Stromal cell of bone marrow (primary cell): Measurements from ENCODE around the gene MMEL1.
"Not testable (repeated sequence)": the region's sequence is repeated elsewhere in the genome, so short reads cannot be mapped to it uniquely, and the experiment has no call there.

Experiments
- DNase-seq: peaks from one replicate; pipeline ENCODE4 v3.0.0-alpha.2; 2012; ENCODE audit warnings: low read depth

The MMEL1 gene

GRCh38 chr1:2573250-2573920, 59.4 kb downstream of the MMEL1 start:
- DNase-seq = no peak

GRCh38 chr1:2571348-2571747, 61.5 kb downstream of the MMEL1 start:
- DNase-seq = no peak

- no peak for DNase-seq
Measured at GRCh38 chr1:2570332-2570731, 62.5 kb downstream of the MMEL1 start.

- not testable (repeated sequence) for DNase-seq
Measured at GRCh38 chr1:2569703-2570102, 63.1 kb downstream of the MMEL1 start.

- DNase-seq = no peak
Measured at GRCh38 chr1:2569060-2569459, 63.8 kb downstream of the MMEL1 start.

- DNase-seq = not testable (repeated sequence)
Measured at GRCh38 chr1:2568187-2568816, 64.5 kb downstream of the MMEL1 start.

- DNase-seq = no peak
Measured at GRCh38 chr1:2567083-2567679, 65.6 kb downstream of the MMEL1 start.

GRCh38 chr1:2566101-2567045, 66.4 kb downstream of the MMEL1 start:
- DNase-seq = no peak

- DNase-seq = no peak
Measured at GRCh38 chr1:2564815-2565374, 67.9 kb downstream of the MMEL1 start.

- no peak for DNase-seq
Measured at GRCh38 chr1:2564006-2564814, 68.6 kb downstream of the MMEL1 start.

- DNase-seq = no peak
Measured at GRCh38 chr1:2563205-2563604, 69.6 kb downstream of the MMEL1 start.

- no peak for DNase-seq
Measured at GRCh38 chr1:2561898-2562895, 70.6 kb downstream of the MMEL1 start.

GRCh38 chr1:2561446-2561845, 71.4 kb downstream of the MMEL1 start:
- DNase-seq = no peak

GRCh38 chr1:2560299-2561073, 72.3 kb downstream of the MMEL1 start:
- DNase-seq = no peak

GRCh38 chr1:2559509-2560298, 73.1 kb downstream of the MMEL1 start:
- no peak for DNase-seq

- DNase-seq = no peak
Measured at GRCh38 chr1:2558861-2559260, 74.0 kb downstream of the MMEL1 start.

- no peak for DNase-seq
Measured at GRCh38 chr1:2558420-2558819, 74.4 kb downstream of the MMEL1 start.
